ENCODE data around the gene SF3B4.

SF3B4 gene

DNA sequence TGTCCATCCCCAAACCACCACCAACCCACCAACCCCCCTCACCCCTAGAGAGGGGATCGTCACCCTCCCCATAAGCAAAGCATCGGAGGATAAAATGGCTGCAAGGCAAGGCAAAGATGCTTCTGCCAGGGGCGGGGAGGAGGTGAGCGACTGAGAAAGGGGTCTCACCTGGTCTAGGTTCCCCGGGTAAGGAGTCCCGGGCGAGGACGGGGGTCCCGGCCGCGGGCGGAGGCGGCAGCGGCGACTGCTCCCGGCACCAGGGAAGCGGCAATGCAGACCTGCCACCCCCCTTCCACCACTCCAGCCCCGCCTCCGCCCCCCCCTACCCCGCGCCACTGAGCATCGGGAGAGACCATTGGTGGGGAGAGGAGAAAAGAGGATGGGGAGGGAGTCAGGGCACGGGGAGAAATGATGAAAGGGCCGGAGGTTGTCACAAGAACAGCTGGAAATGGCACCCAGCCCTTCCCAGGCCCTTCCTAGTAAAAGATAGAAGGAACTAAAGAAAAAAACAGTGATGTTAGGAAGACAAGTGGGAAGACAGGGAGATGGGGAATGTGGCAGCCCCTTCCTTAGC is 9.9 kb downstream of the SF3B4 start, which contains the start of gene SV2A:
Gene SV2A (minus strand): TSS at position 274 of the 574 bp plus-strand sequence. CDS start 4,004 bp downstream, outside the sequence.
- Histone ChIP-seq H3K27ac (ENCODE audit: poor library complexity, severe bottlenecking) (no peak within 1 kb of the TSS), H3K9me3 (ENCODE audit: severe bottlenecking) (no peaks in the 10 kb centered on the region), H3K27me3 (ENCODE audit: insufficient read depth, poor library complexity, severe bottlenecking) (no peaks in the 10 kb centered on the region), H3K4me1 (ENCODE audit: insufficient read depth, poor library complexity, severe bottlenecking) (no peaks in the 10 kb centered on the region), H3K4me3 (ENCODE audit: severe bottlenecking) (peak within 1 kb of the TSS; percentile 46), H3K36me3 (ENCODE audit: low read depth) (peaks cover 3% of the 10 kb centered on the region)
- TF ChIP-seq, protein P1, sequence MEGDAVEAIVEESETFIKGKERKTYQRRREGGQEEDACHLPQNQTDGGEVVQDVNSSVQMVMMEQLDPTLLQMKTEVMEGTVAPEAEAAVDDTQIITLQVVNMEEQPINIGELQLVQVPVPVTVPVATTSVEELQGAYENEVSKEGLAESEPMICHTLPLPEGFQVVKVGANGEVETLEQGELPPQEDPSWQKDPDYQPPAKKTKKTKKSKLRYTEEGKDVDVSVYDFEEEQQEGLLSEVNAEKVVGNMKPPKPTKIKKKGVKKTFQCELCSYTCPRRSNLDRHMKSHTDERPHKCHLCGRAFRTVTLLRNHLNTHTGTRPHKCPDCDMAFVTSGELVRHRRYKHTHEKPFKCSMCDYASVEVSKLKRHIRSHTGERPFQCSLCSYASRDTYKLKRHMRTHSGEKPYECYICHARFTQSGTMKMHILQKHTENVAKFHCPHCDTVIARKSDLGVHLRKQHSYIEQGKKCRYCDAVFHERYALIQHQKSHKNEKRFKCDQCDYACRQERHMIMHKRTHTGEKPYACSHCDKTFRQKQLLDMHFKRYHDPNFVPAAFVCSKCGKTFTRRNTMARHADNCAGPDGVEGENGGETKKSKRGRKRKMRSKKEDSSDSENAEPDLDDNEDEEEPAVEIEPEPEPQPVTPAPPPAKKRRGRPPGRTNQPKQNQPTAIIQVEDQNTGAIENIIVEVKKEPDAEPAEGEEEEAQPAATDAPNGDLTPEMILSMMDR (IDR thresholded peaks at IDR 0.05; ENCODE audit: poor library complexity, severe bottlenecking) = no peak
- DNase-seq (ENCODE audit: low spot score) (no peak), ATAC-seq (ENCODE audit: low read depth) (peak; percentile 72)

DNA sequence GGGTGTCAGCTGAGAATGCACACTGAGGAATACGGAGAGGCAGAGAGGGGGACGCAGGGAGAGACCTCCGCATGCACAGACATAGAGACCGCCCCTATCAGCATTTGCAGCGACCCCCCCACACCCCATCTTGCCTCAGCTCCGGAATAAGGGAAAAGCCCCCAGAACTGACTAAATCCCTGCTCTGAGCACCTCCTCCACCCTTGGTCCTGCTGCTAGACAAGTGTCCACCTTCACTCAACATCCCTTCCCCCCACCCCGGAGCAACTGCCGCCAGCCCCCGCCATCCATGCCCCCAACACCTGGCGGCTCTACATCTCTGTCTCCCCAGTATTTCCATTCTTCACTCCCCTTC is 10.7 kb downstream of the SF3B4 start:
- no peaks in the 10 kb centered on the region for H3K9me3 ChIP-seq (ENCODE audit: severe bottlenecking)
- TF ChIP-seq, protein P1 (IDR thresholded peaks at IDR 0.05; ENCODE audit: poor library complexity, severe bottlenecking) = no peak
- no peak overlapping the region for H3K27ac ChIP-seq (ENCODE audit: poor library complexity, severe bottlenecking)
- H3K36me3 ChIP-seq (ENCODE audit: low read depth) = no peaks in the 10 kb centered on the region
- no peaks in the 10 kb centered on the region for H3K27me3 ChIP-seq (ENCODE audit: insufficient read depth, poor library complexity, severe bottlenecking)
- no peak for DNase-seq (ENCODE audit: low spot score)
- no peak for ATAC-seq (ENCODE audit: low read depth)
- no peaks in the 10 kb centered on the region for H3K4me1 ChIP-seq (ENCODE audit: insufficient read depth, poor library complexity, severe bottlenecking)
- peak overlapping the region; percentile 46 for H3K4me3 ChIP-seq (ENCODE audit: severe bottlenecking)

DNA sequence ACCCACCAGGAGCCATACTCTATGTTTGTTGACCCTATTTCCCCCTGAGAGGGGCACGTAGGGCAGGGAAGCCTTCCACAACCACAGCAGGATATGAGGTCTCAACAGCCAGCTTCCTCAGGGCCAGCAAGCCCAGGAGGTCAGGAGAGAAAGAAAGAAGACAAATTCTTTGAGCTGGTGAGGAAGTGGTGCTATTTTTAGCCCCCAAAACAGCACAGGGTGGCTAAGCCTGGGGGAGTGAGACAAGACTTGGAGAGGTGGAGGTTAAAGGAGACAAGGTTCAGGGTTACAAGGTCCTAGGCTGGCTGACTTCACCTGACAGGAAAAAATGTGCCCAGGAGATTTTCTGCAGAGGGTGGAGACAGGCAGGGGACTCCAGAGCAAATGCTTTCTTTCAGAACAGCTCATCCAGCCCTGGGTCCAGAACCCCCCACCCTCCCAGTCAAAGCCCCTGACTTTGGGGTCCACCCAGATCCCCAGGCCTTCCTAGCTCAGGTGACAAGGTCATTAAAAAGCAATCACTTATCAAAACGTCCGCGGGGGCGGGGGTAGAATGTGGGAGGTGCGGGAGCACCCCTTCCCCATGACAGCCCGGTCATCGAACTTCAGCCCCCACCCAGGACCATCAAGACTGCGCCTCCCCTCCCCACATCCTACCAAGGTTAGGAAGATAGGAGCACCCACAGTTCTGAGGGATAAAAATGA is 11.3 kb downstream of the SF3B4 start:
- no peaks in the 10 kb centered on the region for H3K36me3 ChIP-seq (ENCODE audit: low read depth)
- no peak overlapping the region for H3K27ac ChIP-seq (ENCODE audit: poor library complexity, severe bottlenecking)
- no peak overlapping the region for H3K4me3 ChIP-seq (ENCODE audit: severe bottlenecking)
- H3K9me3 ChIP-seq (ENCODE audit: severe bottlenecking) = no peaks in the 10 kb centered on the region
- TF ChIP-seq, protein P1 (IDR thresholded peaks at IDR 0.05; ENCODE audit: poor library complexity, severe bottlenecking) = no peak
- no peaks in the 10 kb centered on the region for H3K4me1 ChIP-seq (ENCODE audit: insufficient read depth, poor library complexity, severe bottlenecking)
- ATAC-seq (ENCODE audit: low read depth) = no peak
- no peaks in the 10 kb centered on the region for H3K27me3 ChIP-seq (ENCODE audit: insufficient read depth, poor library complexity, severe bottlenecking)
- no peak for DNase-seq (ENCODE audit: low spot score)

DNA sequence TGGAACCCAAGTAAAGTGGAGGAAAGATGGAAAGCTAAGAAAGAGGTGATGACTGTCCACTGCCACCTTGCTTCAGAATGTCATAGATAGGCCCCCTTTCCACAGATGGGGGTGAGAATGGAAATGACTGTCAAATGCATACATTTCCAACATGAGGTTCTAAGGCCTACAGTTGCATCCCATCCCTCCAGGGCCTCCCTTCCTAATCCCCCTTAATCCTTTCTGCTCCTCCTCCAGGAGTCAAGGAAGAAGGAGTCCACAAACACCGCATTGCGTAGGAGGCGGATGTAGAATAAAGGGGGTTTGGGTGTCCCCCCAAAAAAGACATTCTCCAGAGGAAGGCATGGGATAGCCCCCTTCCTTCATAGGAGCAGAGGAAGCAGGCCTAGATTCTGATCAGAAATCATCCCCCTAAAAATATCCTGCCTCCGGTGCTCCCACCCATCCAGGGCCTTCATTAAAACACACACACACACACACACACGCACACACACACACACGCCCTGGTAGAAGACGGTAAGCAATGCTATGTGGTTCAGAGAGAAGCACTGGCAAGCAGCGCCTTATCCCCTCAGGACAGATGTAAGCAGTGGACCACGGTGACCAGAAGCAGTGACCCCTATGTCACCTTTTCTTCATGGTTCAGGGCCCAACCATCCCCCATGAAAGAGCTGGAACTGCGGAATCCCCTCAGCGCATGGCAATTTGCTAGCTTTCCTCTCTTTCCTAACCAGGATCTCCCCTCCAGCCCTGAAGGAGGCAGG is 12.0 kb downstream of the SF3B4 start:
- Histone ChIP-seq H3K27me3 (ENCODE audit: insufficient read depth, poor library complexity, severe bottlenecking) (no peaks in the 10 kb centered on the region), H3K27ac (ENCODE audit: poor library complexity, severe bottlenecking) (no peak overlapping the region), H3K4me1 (ENCODE audit: insufficient read depth, poor library complexity, severe bottlenecking) (no peaks in the 10 kb centered on the region), H3K4me3 (ENCODE audit: severe bottlenecking) (no peak overlapping the region), H3K36me3 (ENCODE audit: low read depth) (no peaks in the 10 kb centered on the region), H3K9me3 (ENCODE audit: severe bottlenecking) (no peaks in the 10 kb centered on the region)
- ATAC-seq (ENCODE audit: low read depth) (no peak), DNase-seq (ENCODE audit: low spot score) (no peak)
- TF ChIP-seq, protein P1 (IDR thresholded peaks at IDR 0.05; ENCODE audit: poor library complexity, severe bottlenecking) = no peak
